GM18519 (cell line): ENCODE data around the gene WDR64.

Source experiments
- ATAC-seq: cut with Tn5 transposase; IDR thresholded peaks from one replicate; pipeline ENCODE4 v1.9.1; 2021; ENCODE audit warnings: mild to moderate bottlenecking, moderate library complexity; ENCODE audit not compliant: unreplicated experiment, low FRiP score

Gene WDR64

GRCh38 chr1:241652012-241652411 is at the start of gene WDR64:
Gene WDR64, plus strand, starts transcription at chr1:241652281. Its CDS starts 204 bp downstream, at chr1:241652485.
- ATAC-seq = no peak

- ATAC-seq = no peak
Measured at GRCh38 chr1:241603731-241604245, 48.3 kb upstream of the WDR64 start.

GRCh38 chr1:241605146-241605805 is 46.8 kb upstream of the WDR64 start:
- no peak for ATAC-seq

GRCh38 chr1:241606544-241606943 is 45.5 kb upstream of the WDR64 start:
- no peak for ATAC-seq

GRCh38 chr1:241607497-241607896 is 44.6 kb upstream of the WDR64 start:
- no peak for ATAC-seq

GRCh38 chr1:241608379-241609033 is 43.6 kb upstream of the WDR64 start:
- no peak for ATAC-seq

GRCh38 chr1:241610056-241610815 is 41.8 kb upstream of the WDR64 start:
- ATAC-seq = no peak

- ATAC-seq = peak; percentile 84
Measured at GRCh38 chr1:241611063-241611462, 41.0 kb upstream of the WDR64 start.

GRCh38 chr1:241611736-241612135 is 40.3 kb upstream of the WDR64 start:
- ATAC-seq = no peak

GRCh38 chr1:241612533-241613477 is 39.3 kb upstream of the WDR64 start:
- no peak for ATAC-seq

GRCh38 chr1:241614144-241614543 is 37.9 kb upstream of the WDR64 start:
- ATAC-seq = no peak

- ATAC-seq = no peak
Measured at GRCh38 chr1:241614572-241614971, 37.5 kb upstream of the WDR64 start.

GRCh38 chr1:241615043-241615974 is 36.8 kb upstream of the WDR64 start:
- ATAC-seq = no peak

GRCh38 chr1:241617426-241617825 is 34.7 kb upstream of the WDR64 start:
- ATAC-seq = no peak

GRCh38 chr1:241622669-241623068 is 29.4 kb upstream of the WDR64 start:
- ATAC-seq = no peak

- no peak for ATAC-seq
Measured at GRCh38 chr1:241624935-241625334, 27.1 kb upstream of the WDR64 start.

GRCh38 chr1:241627453-241628259 is 24.4 kb upstream of the WDR64 start:
- ATAC-seq = peak; percentile 63

- no peak for ATAC-seq
Measured at GRCh38 chr1:241630005-241630404, 22.1 kb upstream of the WDR64 start.
